Suppressor macrophage (primary cell): ENCODE results near the gene OR2F2.

Source experiments
- DNase-seq, 4 experiments: peaks; one replicate each; pipeline ENCODE4 v3.0.0-alpha.2; 2020 to 2022

OR2F2 gene

GRCh38 chr7:143914938-143915652, 19.9 kb upstream of the OR2F2 start:
- DNase-seq, result no peak

GRCh38 chr7:143924851-143925250, 10.2 kb upstream of the OR2F2 start:
- DNase-seq, result no peak

- peak in 3 of 4 experiments; percentile 3 to 29 (median 17) for DNase-seq
Measured at GRCh38 chr7:143929224-143929920, 5.7 kb upstream of the OR2F2 start.

- no peak for DNase-seq
Measured at GRCh38 chr7:143931739-143932138, 3.3 kb upstream of the OR2F2 start.

GRCh38 chr7:143936087-143937009, 1.3 kb downstream of the OR2F2 start:
- DNase-seq, result no peak

GRCh38 chr7:143938379-143939243, 3.6 kb downstream of the OR2F2 start:
- no peak for DNase-seq

- no peak for DNase-seq
Measured at GRCh38 chr7:143945423-143945822, 10.4 kb downstream of the OR2F2 start.

GRCh38 chr7:143947111-143947510, 12.1 kb downstream of the OR2F2 start:
- no peak for DNase-seq

- no peak for DNase-seq
Measured at GRCh38 chr7:143948733-143949132, 13.7 kb downstream of the OR2F2 start.

GRCh38 chr7:143953421-143953820, 18.4 kb downstream of the OR2F2 start:
- DNase-seq, result no peak

- no peak for DNase-seq
Measured at GRCh38 chr7:143954135-143954534, 19.1 kb downstream of the OR2F2 start.

- no peak for DNase-seq
Measured at GRCh38 chr7:143954544-143954943, 19.5 kb downstream of the OR2F2 start, which contains the start of gene OR2F1. OR2F1 (plus strand) TSS chr7:143954844; CDS start chr7:143959971, 5,127 bp downstream.

GRCh38 chr7:143958781-143959180, 23.7 kb downstream of the OR2F2 start:
- DNase-seq, result no peak

GRCh38 chr7:143960813-143961610, 26.0 kb downstream of the OR2F2 start:
- DNase-seq, result no peak

GRCh38 chr7:143965280-143965679, 30.2 kb downstream of the OR2F2 start:
- no peak for DNase-seq

- no peak for DNase-seq
Measured at GRCh38 chr7:143967398-143967797, 32.4 kb downstream of the OR2F2 start.

GRCh38 chr7:143973870-143974416, 38.9 kb downstream of the OR2F2 start:
- no peak for DNase-seq

- no peak for DNase-seq
Measured at GRCh38 chr7:143974459-143974858, 39.4 kb downstream of the OR2F2 start.

GRCh38 chr7:143975617-143976016, 40.6 kb downstream of the OR2F2 start:
- DNase-seq, result no peak

- DNase-seq, result no peak
Measured at GRCh38 chr7:143978585-143978984, 43.6 kb downstream of the OR2F2 start.

GRCh38 chr7:143979359-143979758, 44.3 kb downstream of the OR2F2 start:
- no peak for DNase-seq
